ENCODE results near the gene PRLR.

- no peak for TF ChIP-seq CTCF (IDR thresholded peaks at IDR 0.05 in 8 of 11, conservative IDR thresholded peaks at IDR 0.05 in 3 of 11)
- TF ChIP-seq POLR2A (IDR thresholded peaks at IDR 0.05), result no peak
- no peak for TF ChIP-seq POLR2AphosphoS5 (IDR thresholded peaks at IDR 0.05)
Measured at GRCh38 chr5:35098214-35098613, 132.1 kb downstream of the PRLR start.
